Central memory CD8-positive, alpha-beta T cell (primary cell): ENCODE results near the gene ADD3.

ENCODE experiments used
- ATAC-seq: fragments of 150-1000 bp; cut with Tn5 transposase; replicated peaks from 2 replicates; pipeline ENCODE4 v1.10.0; 2022; ENCODE audit warnings: mild to moderate bottlenecking, moderate FRiP score, moderate number of reproducible peaks; ENCODE audit not compliant: poor library complexity, severe bottlenecking; ENCODE audit errors: extremely low read depth
- DNase-seq, 2 donors: peaks; one replicate each; pipeline ENCODE4 v3.0.0; 2021; ENCODE audit warnings: low spot score in 2 of 2
- H3K27ac Mint-ChIP-seq: one replicate; pipeline ENCODE4 v1.8.0; 2022; ENCODE audit warnings: low read depth, mild to moderate bottlenecking, moderate library complexity, mixed read lengths
- H3K27me3 Mint-ChIP-seq: one replicate; pipeline ENCODE4 v1.8.0; 2022; ENCODE audit warnings: mixed read lengths
- H3K36me3 Mint-ChIP-seq: one replicate; pipeline ENCODE4 v1.8.0; 2022; ENCODE audit warnings: mild to moderate bottlenecking, moderate library complexity, mixed read lengths; ENCODE audit not compliant: insufficient read depth
- H3K4me1 Mint-ChIP-seq: one replicate; pipeline ENCODE4 v1.8.0; 2022; ENCODE audit warnings: mixed read lengths
- H3K4me3 Mint-ChIP-seq: one replicate; pipeline ENCODE4 v1.8.0; 2022; ENCODE audit warnings: mild to moderate bottlenecking, moderate library complexity, mixed read lengths
- H3K9me3 Mint-ChIP-seq: one replicate; pipeline ENCODE4 v1.8.0; 2022; ENCODE audit warnings: mixed read lengths

Gene ADD3

GRCh38 chr10:110150046-110150445 lies 142.3 kb downstream of the ADD3 start:
- Mint-ChIP-seq H3K4me1 (peaks cover under 1% of the 10 kb centered on the region), H3K27ac (no peak overlapping the region), H3K36me3 (no peaks in the 10 kb centered on the region), H3K9me3 (no peaks in the 10 kb centered on the region), H3K27me3 (peaks cover 88% of the 10 kb centered on the region), H3K4me3 (no peak overlapping the region)
- DNase-seq (no peak), ATAC-seq (no peak)

GRCh38 chr10:110150981-110151380 lies 143.2 kb downstream of the ADD3 start:
- H3K36me3 Mint-ChIP-seq: no peaks in the 10 kb centered on the region
- no peak for DNase-seq
- H3K9me3 Mint-ChIP-seq: no peaks in the 10 kb centered on the region
- peaks cover 97% of the 10 kb centered on the region for H3K27me3 Mint-ChIP-seq
- no peak overlapping the region for H3K4me3 Mint-ChIP-seq
- no peak overlapping the region for H3K27ac Mint-ChIP-seq
- no peak for ATAC-seq
- H3K4me1 Mint-ChIP-seq: peaks cover 10% of the 10 kb centered on the region

- no peak for DNase-seq
- Mint-ChIP-seq H3K4me1 (peaks cover 14% of the 10 kb centered on the region), H3K27me3 (peaks cover 98% of the 10 kb centered on the region), H3K4me3 (no peak overlapping the region), H3K9me3 (no peaks in the 10 kb centered on the region), H3K27ac (no peak overlapping the region), H3K36me3 (no peaks in the 10 kb centered on the region)
- ATAC-seq: no peak
These were observed 143.7 kb downstream of the ADD3 start for GRCh38 chr10:110151467-110151866.

- Mint-ChIP-seq H3K4me3 (no peak overlapping the region), H3K36me3 (peaks cover 4% of the 10 kb centered on the region), H3K27me3 (peaks cover 93% of the 10 kb centered on the region), H3K27ac (no peak overlapping the region), H3K9me3 (no peaks in the 10 kb centered on the region), H3K4me1 (peaks cover 19% of the 10 kb centered on the region)
- no peak for DNase-seq
- ATAC-seq: no peak
These were observed 144.2 kb downstream of the ADD3 start for GRCh38 chr10:110151971-110152370.

GRCh38 chr10:110153396-110153795 lies 145.6 kb downstream of the ADD3 start:
- DNase-seq: no peak
- H3K27me3 Mint-ChIP-seq: peaks cover 92% of the 10 kb centered on the region
- ATAC-seq: no peak
- H3K9me3 Mint-ChIP-seq: no peaks in the 10 kb centered on the region
- H3K36me3 Mint-ChIP-seq: peaks cover 9% of the 10 kb centered on the region
- peaks cover 30% of the 10 kb centered on the region for H3K4me1 Mint-ChIP-seq
- no peak overlapping the region for H3K4me3 Mint-ChIP-seq
- H3K27ac Mint-ChIP-seq: no peak overlapping the region

GRCh38 chr10:110156046-110156445 lies 148.3 kb downstream of the ADD3 start:
- H3K27ac Mint-ChIP-seq: peak overlapping the region; percentile 75
- peaks cover 89% of the 10 kb centered on the region for H3K27me3 Mint-ChIP-seq
- ATAC-seq (no peak), DNase-seq (no peak)
- H3K4me3 Mint-ChIP-seq: peak overlapping the region; percentile 31
- H3K4me1 Mint-ChIP-seq: peaks cover 30% of the 10 kb centered on the region
- no peaks in the 10 kb centered on the region for H3K9me3 Mint-ChIP-seq
- peaks cover 9% of the 10 kb centered on the region for H3K36me3 Mint-ChIP-seq

- H3K27ac Mint-ChIP-seq: no peak overlapping the region
- H3K9me3 Mint-ChIP-seq: no peaks in the 10 kb centered on the region
- H3K27me3 Mint-ChIP-seq: peaks cover 89% of the 10 kb centered on the region
These were observed 150.5 kb downstream of the ADD3 start for GRCh38 chr10:110158051-110159005.

GRCh38 chr10:110160081-110160480 lies 152.3 kb downstream of the ADD3 start:
- no peak overlapping the region for H3K27ac Mint-ChIP-seq
- DNase-seq (no peak), ATAC-seq (no peak)
- H3K4me3 Mint-ChIP-seq: no peak overlapping the region
- peaks cover 9% of the 10 kb centered on the region for H3K36me3 Mint-ChIP-seq
- H3K4me1 Mint-ChIP-seq: peaks cover 29% of the 10 kb centered on the region
- peaks cover 86% of the 10 kb centered on the region for H3K27me3 Mint-ChIP-seq
- H3K9me3 Mint-ChIP-seq: no peaks in the 10 kb centered on the region

More at GRCh38 chr10:110158051-110159005, 150.5 kb downstream of the ADD3 start:
- peaks cover 30% of the 10 kb centered on the region for H3K4me1 Mint-ChIP-seq
- DNase-seq: no peak
- H3K36me3 Mint-ChIP-seq: peaks cover 9% of the 10 kb centered on the region
- no peak overlapping the region for H3K4me3 Mint-ChIP-seq
- ATAC-seq: no peak

GRCh38 chr10:110160522-110160921 lies 152.7 kb downstream of the ADD3 start:
- H3K4me3 Mint-ChIP-seq: no peak overlapping the region
- H3K27ac Mint-ChIP-seq: no peak overlapping the region

GRCh38 chr10:110162741-110163145 lies 155.0 kb downstream of the ADD3 start:
- Mint-ChIP-seq H3K4me3 (no peak overlapping the region), H3K27me3 (peaks cover 87% of the 10 kb centered on the region), H3K4me1 (peaks cover 4% of the 10 kb centered on the region), H3K36me3 (peaks cover 2% of the 10 kb centered on the region), H3K27ac (no peak overlapping the region), H3K9me3 (no peaks in the 10 kb centered on the region)
- no peak for ATAC-seq
- no peak for DNase-seq

More at GRCh38 chr10:110160522-110160921, 152.7 kb downstream of the ADD3 start:
- no peak for DNase-seq
- H3K27me3 Mint-ChIP-seq: peaks cover 86% of the 10 kb centered on the region
- no peak for ATAC-seq
- H3K36me3 Mint-ChIP-seq: peaks cover 9% of the 10 kb centered on the region
- H3K9me3 Mint-ChIP-seq: no peaks in the 10 kb centered on the region
- peaks cover 24% of the 10 kb centered on the region for H3K4me1 Mint-ChIP-seq

- Mint-ChIP-seq H3K4me3 (no peak overlapping the region), H3K9me3 (no peaks in the 10 kb centered on the region), H3K4me1 (peaks cover 6% of the 10 kb centered on the region), H3K27ac (no peak overlapping the region), H3K36me3 (no peaks in the 10 kb centered on the region), H3K27me3 (peaks cover 87% of the 10 kb centered on the region)
- DNase-seq (no peak), ATAC-seq (no peak)
These were observed 155.5 kb downstream of the ADD3 start for GRCh38 chr10:110163192-110163773.

GRCh38 chr10:110163841-110164240 lies 156.1 kb downstream of the ADD3 start:
- Mint-ChIP-seq H3K4me3 (no peak overlapping the region), H3K27ac (no peak overlapping the region), H3K9me3 (no peaks in the 10 kb centered on the region), H3K4me1 (peaks cover 12% of the 10 kb centered on the region), H3K36me3 (no peaks in the 10 kb centered on the region), H3K27me3 (peaks cover 87% of the 10 kb centered on the region)
- ATAC-seq (no peak), DNase-seq (no peak)

GRCh38 chr10:110165239-110165638 lies 157.5 kb downstream of the ADD3 start:
- Mint-ChIP-seq H3K27me3 (peaks cover 87% of the 10 kb centered on the region), H3K36me3 (no peaks in the 10 kb centered on the region), H3K4me1 (peaks cover 25% of the 10 kb centered on the region), H3K9me3 (no peaks in the 10 kb centered on the region), H3K4me3 (no peak overlapping the region), H3K27ac (no peak overlapping the region)
- ATAC-seq: no peak
- DNase-seq: no peak
